ENCODE data around the gene UPK3A. TPM values are rescaled to one million over a fixed set of nuclear protein-coding genes. Genes with fewer than 3 reads are reported as not detected.

The UPK3A gene
- total and polyA plus RNA-seq, 2 of the 8 experiments (the other 6 are each of a cell fraction or from before 2014, with no cell fraction given): 0.35 to 1.7 TPM

DNA sequence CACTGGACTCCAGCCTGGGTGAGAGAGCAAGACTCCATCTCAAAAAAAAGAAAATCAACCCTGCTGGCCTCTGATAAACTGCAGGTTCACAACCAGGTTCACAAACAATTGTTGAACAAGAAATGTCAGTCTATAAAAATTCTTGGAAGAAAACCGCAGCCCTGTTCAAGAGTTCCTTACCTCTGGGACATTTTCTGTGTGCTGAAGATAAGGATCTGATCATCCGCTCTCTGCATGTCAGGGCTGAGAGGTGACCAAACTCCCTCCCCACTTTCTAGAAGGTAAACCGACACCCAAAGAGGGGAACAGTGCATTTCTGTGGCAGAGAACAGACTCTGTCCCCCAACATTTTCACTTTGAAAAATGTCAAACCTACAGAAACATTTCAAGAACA, 4.2 kb upstream of the UPK3A start (continued):
- TF ChIP-seq, protein P1, sequence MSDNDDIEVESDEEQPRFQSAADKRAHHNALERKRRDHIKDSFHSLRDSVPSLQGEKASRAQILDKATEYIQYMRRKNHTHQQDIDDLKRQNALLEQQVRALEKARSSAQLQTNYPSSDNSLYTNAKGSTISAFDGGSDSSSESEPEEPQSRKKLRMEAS (IDR thresholded peaks at IDR 0.05): no peak
- TF ChIP-seq HDAC2 (IDR thresholded peaks at IDR 0.05; ENCODE audit: borderline replicate concordance in 1 of 2, low read depth in 2 of 2, low read length in 2 of 2): no peak
- TF ChIP-seq SUZ12 (IDR thresholded peaks at IDR 0.05; ENCODE audit: low read length): no peak
